ENCODE data around the gene PPL.

The PPL gene

GRCh38 chr16:4846503-4846900, 90.4 kb downstream of the PPL start:
- TF ChIP-seq CTCF (IDR thresholded peaks at IDR 0.05; ENCODE audit: low read depth, low read length) = no peak
- DNase-seq (ENCODE audit: extremely low read depth, low read depth) = no peak

DNA sequence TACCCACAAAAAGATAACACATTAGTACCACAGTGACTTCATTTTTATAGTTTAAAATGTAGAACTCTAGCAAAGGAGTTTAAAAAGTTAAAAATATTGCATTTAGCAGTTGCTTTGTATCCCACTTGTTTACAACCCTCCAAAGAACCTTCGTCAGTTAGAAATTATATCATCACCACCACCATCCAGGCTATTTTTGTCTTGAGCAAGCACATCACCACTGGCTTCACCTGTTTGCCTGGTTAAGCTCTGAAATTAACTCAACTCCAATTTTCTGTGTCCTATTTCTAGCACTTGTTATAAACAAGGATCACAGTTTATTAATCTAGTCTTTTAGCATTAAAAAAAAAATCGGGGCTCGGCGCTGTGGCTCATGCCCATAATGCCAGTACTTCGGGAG, 96.0 kb downstream of the PPL start:
- DNase-seq (ENCODE audit: extremely low read depth, low read depth) = no peak
- no peak for TF ChIP-seq CTCF (IDR thresholded peaks at IDR 0.05; ENCODE audit: low read depth, low read length)

- no peak for TF ChIP-seq CTCF (IDR thresholded peaks at IDR 0.05; ENCODE audit: low read depth, low read length)
- DNase-seq (ENCODE audit: extremely low read depth, low read depth) = no peak
These were observed 97.0 kb downstream of the PPL start for GRCh38 chr16:4839942-4840341.

GRCh38 chr16:4837733-4838501, 99.0 kb downstream of the PPL start:
- no peak for TF ChIP-seq CTCF (IDR thresholded peaks at IDR 0.05; ENCODE audit: low read depth, low read length)
- no peak for DNase-seq (ENCODE audit: extremely low read depth, low read depth)

GRCh38 chr16:4836727-4837126, 100.2 kb downstream of the PPL start:
- TF ChIP-seq CTCF (IDR thresholded peaks at IDR 0.05; ENCODE audit: low read depth, low read length) = no peak
- DNase-seq (ENCODE audit: extremely low read depth, low read depth) = no peak

DNA sequence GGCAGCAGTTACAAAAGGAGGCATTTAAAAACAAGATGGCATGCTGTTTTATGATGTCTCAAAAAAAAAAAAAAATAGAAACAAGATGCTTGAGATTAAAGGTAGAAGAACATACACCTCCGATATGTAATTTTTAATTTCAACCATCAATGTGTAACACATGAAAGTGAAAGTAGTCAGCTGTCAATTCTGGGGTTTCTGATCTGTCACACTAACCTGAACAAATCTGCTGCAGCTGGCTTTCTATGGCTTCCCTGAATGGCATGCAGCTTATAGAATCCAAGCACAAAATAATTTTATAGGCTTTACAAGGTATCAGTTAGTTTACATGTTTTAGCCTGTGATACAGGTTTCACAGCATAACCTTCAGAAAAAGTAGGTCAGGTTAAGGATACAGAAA, 103.4 kb downstream of the PPL start:
- no peak for TF ChIP-seq CTCF (IDR thresholded peaks at IDR 0.05; ENCODE audit: low read depth, low read length)
- no peak for DNase-seq (ENCODE audit: extremely low read depth, low read depth)

GRCh38 chr16:4832698-4833343, 104.1 kb downstream of the PPL start:
- DNase-seq (ENCODE audit: extremely low read depth, low read depth) = no peak
- TF ChIP-seq CTCF (IDR thresholded peaks at IDR 0.05; ENCODE audit: low read depth, low read length) = no peak

All from AG09319 (cell line).